Endothelial cell (in vitro differentiated cells): Measurements from ENCODE around the gene OR11H6. TPM values are rescaled to one million over a fixed set of nuclear protein-coding genes. Genes with fewer than 3 reads are reported as not detected.
"Not testable (repeated sequence)": the region's sequence is repeated elsewhere in the genome, so short reads cannot be mapped to it uniquely, and the experiment has no call there.

Experiments used
- DNase-seq: peaks from one replicate; pipeline ENCODE4 v3.0.0; 2021; ENCODE audit warnings: low spot score
- H3K27ac Mint-ChIP-seq: one replicate; pipeline ENCODE4 v1.8.0; 2021; ENCODE audit warnings: mixed read lengths, inconsistent platforms; ENCODE audit not compliant: unreplicated experiment
- H3K27me3 Mint-ChIP-seq: one replicate; pipeline ENCODE4 v1.8.0; 2021; ENCODE audit warnings: mild to moderate bottlenecking, moderate library complexity, mixed read lengths, inconsistent platforms; ENCODE audit not compliant: unreplicated experiment
- H3K36me3 Mint-ChIP-seq: one replicate; pipeline ENCODE4 v1.8.0; 2021; ENCODE audit warnings: mild to moderate bottlenecking, low read depth, mixed read lengths, inconsistent platforms; ENCODE audit not compliant: unreplicated experiment
- H3K4me1 Mint-ChIP-seq: one replicate; pipeline ENCODE4 v1.8.0; 2021; ENCODE audit warnings: mild to moderate bottlenecking, mixed read lengths, inconsistent platforms; ENCODE audit not compliant: unreplicated experiment
- H3K4me3 Mint-ChIP-seq: one replicate; pipeline ENCODE4 v1.8.0; 2021; ENCODE audit warnings: mild to moderate bottlenecking, mixed read lengths, inconsistent platforms; ENCODE audit not compliant: unreplicated experiment
- H3K9me3 Mint-ChIP-seq: one replicate; pipeline ENCODE4 v1.8.0; 2021; ENCODE audit warnings: mixed read lengths, inconsistent platforms; ENCODE audit not compliant: unreplicated experiment
- total RNA-seq: library from RNA; stranded (reverse); fragmentation: NEBNext Ultra II Directional; extraction: Animal tissue kit (Norgen Biotek cat#: 25700); gene quantifications from one replicate; pipeline ENCODE4 v1.2.1, GENCODE V29; 2021; ENCODE audit not compliant: unreplicated experiment
- TF ChIP-seq, protein P1 (sequence below): fragments of 200-600 bp; sonication (generic); IDR thresholded peaks from one replicate; pipeline ENCODE4 v1.5.0; 2021; ENCODE audit warnings: antibody characterized with exemption; ENCODE audit not compliant: unreplicated experiment

Gene OR11H6
- total RNA-seq, 1 donor from 2014 or later: not detected

DNA sequence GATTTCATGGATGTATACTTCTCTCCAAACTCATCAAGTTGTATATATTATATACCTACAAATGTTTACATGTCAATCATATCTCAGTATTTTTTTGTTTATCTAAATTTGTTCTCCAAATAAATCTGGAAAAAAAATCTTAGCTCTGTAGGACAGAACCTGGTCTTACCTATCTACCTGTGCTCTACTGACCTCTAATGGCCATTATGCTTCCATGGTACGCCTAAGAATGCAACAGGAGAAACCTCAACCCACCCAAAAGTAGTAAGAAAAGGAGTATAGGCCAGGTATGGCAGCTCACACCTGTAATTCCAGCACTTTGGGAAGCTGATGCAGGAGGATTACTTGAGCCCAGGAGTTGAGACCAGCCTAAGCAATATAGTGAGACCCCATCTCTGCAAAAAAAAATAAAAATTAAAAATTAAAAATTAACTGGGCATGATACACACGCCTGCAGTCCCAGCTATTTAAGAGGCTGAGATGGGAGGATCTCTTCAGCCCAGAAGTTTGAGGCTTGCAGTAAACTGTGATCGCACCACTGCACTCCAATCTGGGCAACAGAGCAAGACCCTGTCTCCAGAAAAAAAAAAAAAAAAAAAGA lies 24.2 kb downstream of the OR11H6 start:
- Mint-ChIP-seq H3K4me1 (no peaks in the 10 kb centered on the region), H3K9me3 (peaks cover 20% of the 10 kb centered on the region), H3K4me3 (no peak overlapping the region), H3K27ac (no peak overlapping the region), H3K36me3 (no peaks in the 10 kb centered on the region), H3K27me3 (peaks cover 2% of the 10 kb centered on the region)
- DNase-seq: no peak
- TF ChIP-seq, protein P1, sequence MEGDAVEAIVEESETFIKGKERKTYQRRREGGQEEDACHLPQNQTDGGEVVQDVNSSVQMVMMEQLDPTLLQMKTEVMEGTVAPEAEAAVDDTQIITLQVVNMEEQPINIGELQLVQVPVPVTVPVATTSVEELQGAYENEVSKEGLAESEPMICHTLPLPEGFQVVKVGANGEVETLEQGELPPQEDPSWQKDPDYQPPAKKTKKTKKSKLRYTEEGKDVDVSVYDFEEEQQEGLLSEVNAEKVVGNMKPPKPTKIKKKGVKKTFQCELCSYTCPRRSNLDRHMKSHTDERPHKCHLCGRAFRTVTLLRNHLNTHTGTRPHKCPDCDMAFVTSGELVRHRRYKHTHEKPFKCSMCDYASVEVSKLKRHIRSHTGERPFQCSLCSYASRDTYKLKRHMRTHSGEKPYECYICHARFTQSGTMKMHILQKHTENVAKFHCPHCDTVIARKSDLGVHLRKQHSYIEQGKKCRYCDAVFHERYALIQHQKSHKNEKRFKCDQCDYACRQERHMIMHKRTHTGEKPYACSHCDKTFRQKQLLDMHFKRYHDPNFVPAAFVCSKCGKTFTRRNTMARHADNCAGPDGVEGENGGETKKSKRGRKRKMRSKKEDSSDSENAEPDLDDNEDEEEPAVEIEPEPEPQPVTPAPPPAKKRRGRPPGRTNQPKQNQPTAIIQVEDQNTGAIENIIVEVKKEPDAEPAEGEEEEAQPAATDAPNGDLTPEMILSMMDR: no peak

GRCh38 chr14:20262642-20263128 lies 39.2 kb downstream of the OR11H6 start:
- H3K9me3 Mint-ChIP-seq: peaks cover 4% of the 10 kb centered on the region
- H3K27ac Mint-ChIP-seq: no peak overlapping the region
- no peaks in the 10 kb centered on the region for H3K4me1 Mint-ChIP-seq
- no peak for DNase-seq
- no peak overlapping the region for H3K4me3 Mint-ChIP-seq
- TF ChIP-seq, protein P1: no peak
- H3K36me3 Mint-ChIP-seq: no peaks in the 10 kb centered on the region
- H3K27me3 Mint-ChIP-seq: no peaks in the 10 kb centered on the region

DNA sequence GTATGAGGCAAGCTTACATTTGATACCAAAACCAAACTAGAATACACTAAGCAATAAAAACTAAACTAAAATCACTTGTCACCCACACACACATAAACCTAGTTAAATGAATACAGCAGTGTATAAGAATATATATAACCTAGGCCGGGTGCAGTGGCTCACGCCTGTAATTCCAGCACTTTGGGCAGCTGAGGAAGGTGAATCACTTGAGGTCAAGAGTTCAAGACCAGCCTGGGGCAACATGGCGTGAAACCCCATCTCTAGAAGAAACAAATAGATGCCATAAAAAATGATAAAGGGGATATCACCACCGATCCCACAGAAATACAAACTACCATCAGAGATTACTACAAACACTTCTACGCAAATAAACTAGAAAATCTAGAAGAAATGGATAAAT lies 40.9 kb downstream of the OR11H6 start:
- not testable (repeated sequence) for H3K9me3 Mint-ChIP-seq, H3K4me3 Mint-ChIP-seq, H3K27me3 Mint-ChIP-seq, DNase-seq, H3K27ac Mint-ChIP-seq, H3K36me3 Mint-ChIP-seq, H3K4me1 Mint-ChIP-seq

GRCh38 chr14:20274062-20274461 lies 50.6 kb downstream of the OR11H6 start:
- H3K4me3 Mint-ChIP-seq: no peak overlapping the region
- peaks cover 39% of the 10 kb centered on the region for H3K36me3 Mint-ChIP-seq
- H3K27ac Mint-ChIP-seq: no peak overlapping the region
- peaks cover 34% of the 10 kb centered on the region for H3K9me3 Mint-ChIP-seq
- TF ChIP-seq, protein P1: no peak
- H3K4me1 Mint-ChIP-seq: no peaks in the 10 kb centered on the region
- peaks cover 5% of the 10 kb centered on the region for H3K27me3 Mint-ChIP-seq
- no peak for DNase-seq

Other genes with a start within 250 kb of the OR11H6 start
- not detected for gene OR4K15, start 248.1 kb upstream of the OR11H6 start, total RNA-seq
- gene OR4Q2, start 221.5 kb upstream of the OR11H6 start, total RNA-seq: not detected
- gene OR4K14, start 204.4 kb upstream of the OR11H6 start, total RNA-seq: not detected
- gene OR4K13, start 187.7 kb upstream of the OR11H6 start, total RNA-seq: not detected
- not detected for gene OR4L1, start 163.7 kb upstream of the OR11H6 start, total RNA-seq
- not detected for gene OR4K17, start 113.0 kb upstream of the OR11H6 start, total RNA-seq
- not detected for gene OR4N5, start 84.9 kb upstream of the OR11H6 start, total RNA-seq
- not detected for gene OR11G2, start 32.8 kb upstream of the OR11H6 start, total RNA-seq
- gene OR11H7, start 5.3 kb downstream of the OR11H6 start, total RNA-seq: not detected
- not detected for gene OR11H4, start 15.6 kb downstream of the OR11H6 start, total RNA-seq
- 14.3 TPM for gene TTC5, start 82.2 kb downstream of the OR11H6 start, total RNA-seq
- gene CCNB1IP1, start 109.6 kb downstream of the OR11H6 start, total RNA-seq: 91.1 TPM
- gene PARP2, start 119.9 kb downstream of the OR11H6 start, total RNA-seq: 24.4 TPM
- gene TEP1, start 189.8 kb downstream of the OR11H6 start, total RNA-seq: 44.0 TPM
- gene KLHL33, start 212.5 kb downstream of the OR11H6 start, total RNA-seq: 0.08 TPM
- gene OSGEP, start 231.1 kb downstream of the OR11H6 start, total RNA-seq: 46.1 TPM
- gene APEX1, start 231.5 kb downstream of the OR11H6 start, total RNA-seq: 230 TPM
- gene PIP4P1, start 237.7 kb downstream of the OR11H6 start, total RNA-seq: 36.8 TPM
- gene PNP, start 245.7 kb downstream of the OR11H6 start, total RNA-seq: 322 TPM